Dendritic cell treated with granulocyte-macrophage colony-stimulating factor and Interleukin-4, amounts not matched to agents 40 ng/mL and 50 ng/mL, for 4 days (primary cell): ENCODE measurements around the gene VPS51.

Source experiments
- H3K27ac Mint-ChIP-seq: one replicate; pipeline ENCODE4 v1.8.0; 2022; ENCODE audit warnings: mild to moderate bottlenecking, mixed read lengths
- H3K27me3 Mint-ChIP-seq: one replicate; pipeline ENCODE4 v1.8.0; 2022; ENCODE audit warnings: mild to moderate bottlenecking, mixed read lengths
- H3K36me3 Mint-ChIP-seq: one replicate; pipeline ENCODE4 v1.8.0; 2022; ENCODE audit warnings: low read depth, mixed read lengths
- H3K4me1 Mint-ChIP-seq: one replicate; pipeline ENCODE4 v1.8.0; 2022; ENCODE audit warnings: low read depth, mixed read lengths
- H3K4me3 Mint-ChIP-seq: one replicate; pipeline ENCODE4 v1.8.0; 2022; ENCODE audit warnings: mild to moderate bottlenecking, moderate library complexity, mixed read lengths
- H3K9me3 Mint-ChIP-seq: one replicate; pipeline ENCODE4 v1.8.0; 2022; ENCODE audit warnings: mixed read lengths
- intact Hi-C: fragments of 100-400 bp; cut with micrococcal nuclease; formaldehyde crosslinking; loops from one replicate; pipeline ENCODE4 v1.15.0; 2022

Gene VPS51

DNA sequence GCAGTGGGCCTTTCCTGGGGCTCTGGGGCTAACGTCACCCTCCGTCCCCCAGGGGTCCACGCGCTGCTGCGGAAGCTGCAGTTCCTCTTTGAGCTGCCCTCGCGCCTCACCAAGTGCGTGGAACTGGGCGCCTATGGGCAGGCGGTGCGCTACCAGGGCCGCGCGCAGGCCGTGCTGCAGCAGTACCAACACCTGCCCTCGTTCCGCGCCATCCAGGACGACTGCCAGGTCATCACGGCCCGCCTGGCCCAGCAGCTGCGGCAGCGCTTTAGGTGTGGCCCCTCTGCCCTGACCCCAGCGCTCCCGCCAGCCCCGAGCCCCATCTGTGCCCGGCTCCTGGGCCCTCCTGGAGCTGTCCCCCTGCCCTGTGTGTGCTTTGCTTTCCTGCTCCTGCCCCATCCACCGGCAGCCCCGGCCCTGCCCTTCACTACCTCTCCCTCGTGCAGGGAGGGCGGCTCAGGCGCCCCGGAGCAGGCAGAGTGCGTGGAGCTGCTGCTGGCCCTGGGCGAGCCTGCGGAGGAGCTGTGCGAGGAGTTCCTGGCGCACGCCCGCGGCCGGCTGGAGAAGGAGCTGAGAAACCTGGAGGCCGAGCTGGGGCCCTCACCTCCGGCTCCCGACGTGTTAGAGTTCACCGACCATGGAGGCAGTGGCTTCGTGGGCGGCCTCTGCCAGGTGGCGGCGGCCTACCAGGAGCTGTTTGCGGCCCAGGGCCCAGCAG is 11.9 kb downstream of the VPS51 start:
- Mint-ChIP-seq H3K9me3 (no peaks in the 10 kb centered on the region), H3K4me3 (no peak overlapping the region), H3K27ac (no peak overlapping the region), H3K4me1 (peaks cover 32% of the 10 kb centered on the region), H3K36me3 (peaks cover 58% of the 10 kb centered on the region), H3K27me3 (peaks cover 9% of the 10 kb centered on the region)
- intact Hi-C loops: no loop called here

GRCh38 chr11:65108469-65109123 is 12.6 kb downstream of the VPS51 start:
- H3K4me1 Mint-ChIP-seq: peaks cover 39% of the 10 kb centered on the region
- peaks cover 16% of the 10 kb centered on the region for H3K27me3 Mint-ChIP-seq

GRCh38 chr11:65109231-65110198 is 13.5 kb downstream of the VPS51 start:
- Mint-ChIP-seq H3K27me3 (peaks cover 26% of the 10 kb centered on the region), H3K36me3 (peaks cover 56% of the 10 kb centered on the region)
- intact Hi-C loops: loop anchor here (10.0 kb wide), 2 partner anchors 145 to 195 kb away; partner anchors contain the start of gene ATG2A

More at GRCh38 chr11:65108469-65109123, 12.6 kb downstream of the VPS51 start:
- H3K27ac Mint-ChIP-seq: no peak overlapping the region
- intact Hi-C loops: no loop called here
- H3K4me3 Mint-ChIP-seq: no peak overlapping the region
- H3K9me3 Mint-ChIP-seq: no peaks in the 10 kb centered on the region
- peaks cover 58% of the 10 kb centered on the region for H3K36me3 Mint-ChIP-seq

GRCh38 chr11:65110354-65110861 is 14.4 kb downstream of the VPS51 start:
- H3K4me1 Mint-ChIP-seq: peaks cover 42% of the 10 kb centered on the region
- peak overlapping the region; percentile 40 for H3K27ac Mint-ChIP-seq

More at GRCh38 chr11:65109231-65110198, 13.5 kb downstream of the VPS51 start:
- H3K27ac Mint-ChIP-seq: no peak overlapping the region
- H3K4me3 Mint-ChIP-seq: no peak overlapping the region
- H3K9me3 Mint-ChIP-seq: no peaks in the 10 kb centered on the region
- peaks cover 39% of the 10 kb centered on the region for H3K4me1 Mint-ChIP-seq

DNA sequence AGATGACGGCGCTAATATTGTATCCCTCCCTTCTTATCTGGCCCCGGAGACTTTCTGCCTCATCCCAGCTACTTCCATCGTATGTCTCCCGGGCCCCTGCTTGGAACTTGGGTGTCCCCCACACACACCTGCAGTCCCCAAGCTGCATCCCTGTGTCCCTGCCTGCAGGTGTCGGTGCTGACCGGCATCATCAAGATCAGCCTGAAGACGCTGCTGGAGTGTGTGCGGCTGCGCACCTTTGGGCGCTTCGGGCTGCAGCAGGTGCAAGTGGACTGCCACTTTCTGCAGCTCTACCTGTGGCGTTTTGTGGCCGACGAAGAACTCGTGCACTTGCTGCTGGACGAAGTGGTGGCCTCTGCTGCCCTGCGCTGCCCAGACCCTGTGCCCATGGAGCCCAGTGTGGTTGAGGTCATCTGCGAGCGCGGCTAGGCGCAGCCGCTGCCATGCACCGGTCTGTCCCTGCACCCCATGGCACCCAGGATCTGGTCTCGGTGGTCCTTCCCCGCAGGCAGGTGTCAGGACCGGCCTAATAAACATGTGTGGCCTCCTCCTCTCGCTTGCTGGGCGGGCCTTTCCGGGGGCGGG is 15.2 kb downstream of the VPS51 start:
- Mint-ChIP-seq H3K27me3 (peaks cover 26% of the 10 kb centered on the region), H3K4me3 (peak overlapping the region; percentile 91), H3K27ac (peak overlapping the region; percentile 86), H3K4me1 (peaks cover 50% of the 10 kb centered on the region), H3K9me3 (no peaks in the 10 kb centered on the region), H3K36me3 (peaks cover 50% of the 10 kb centered on the region)
- intact Hi-C loops: loop anchor here (10.0 kb wide), 2 partner anchors 144 to 196 kb away; partner anchors contain the start of gene ATG2A

More at GRCh38 chr11:65110354-65110861, 14.4 kb downstream of the VPS51 start:
- no peak overlapping the region for H3K4me3 Mint-ChIP-seq
- H3K27me3 Mint-ChIP-seq: peaks cover 26% of the 10 kb centered on the region
- no peaks in the 10 kb centered on the region for H3K9me3 Mint-ChIP-seq
- intact Hi-C loops: loop anchor here (10.0 kb wide), 2 partner anchors 144 to 196 kb away; partner anchors contain the start of gene ATG2A
- H3K36me3 Mint-ChIP-seq: peaks cover 52% of the 10 kb centered on the region

- Mint-ChIP-seq H3K27me3 (peaks cover 26% of the 10 kb centered on the region), H3K27ac (peak within 1 kb of the TSS; percentile 86), H3K4me3 (peak within 1 kb of the TSS; percentile 91), H3K4me1 (peaks cover 49% of the 10 kb centered on the region), H3K36me3 (peaks cover 43% of the 10 kb centered on the region), H3K9me3 (no peaks in the 10 kb centered on the region)
- intact Hi-C loops: loop anchor here (10.0 kb wide), 2 partner anchors 143 to 197 kb away; partner anchors contain the start of gene ATG2A
These were observed 15.9 kb downstream of the VPS51 start, which contains the start of gene TM7SF2 for GRCh38 chr11:65111744-65112545. Gene TM7SF2, plus strand, starts transcription at chr11:65111872. Its CDS starts 144 bp downstream, at chr11:65112016.

- Mint-ChIP-seq H3K9me3 (no peaks in the 10 kb centered on the region), H3K4me3 (peak overlapping the region; percentile 91), H3K4me1 (peaks cover 50% of the 10 kb centered on the region), H3K36me3 (peaks cover 41% of the 10 kb centered on the region), H3K27ac (peak overlapping the region; percentile 86), H3K27me3 (peaks cover 26% of the 10 kb centered on the region)
- intact Hi-C loops: loop anchor here (10.0 kb wide), 2 partner anchors 142 to 198 kb away; partner anchors contain the start of gene ATG2A
These were observed 16.7 kb downstream of the VPS51 start for GRCh38 chr11:65112546-65113360.

DNA sequence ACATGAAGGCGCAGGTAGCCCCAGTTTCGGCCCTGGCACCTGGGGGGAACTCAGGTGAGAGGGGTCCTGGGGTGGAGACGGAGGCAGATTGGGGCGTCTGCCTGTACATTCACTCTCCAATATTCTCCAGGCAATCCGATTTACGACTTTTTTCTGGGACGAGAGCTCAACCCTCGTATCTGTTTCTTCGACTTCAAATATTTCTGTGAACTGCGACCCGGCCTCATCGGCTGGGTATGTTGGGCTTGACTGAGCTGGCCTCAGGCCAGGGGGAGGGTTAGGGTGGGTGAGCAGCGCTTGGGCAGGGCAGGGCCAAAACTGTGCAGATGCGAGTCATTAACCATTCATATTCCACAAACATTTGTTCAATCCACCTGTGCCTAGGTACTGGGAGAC is 17.3 kb downstream of the VPS51 start:
- H3K36me3 Mint-ChIP-seq: peaks cover 41% of the 10 kb centered on the region
- peak overlapping the region; percentile 55 for H3K4me3 Mint-ChIP-seq

DNA sequence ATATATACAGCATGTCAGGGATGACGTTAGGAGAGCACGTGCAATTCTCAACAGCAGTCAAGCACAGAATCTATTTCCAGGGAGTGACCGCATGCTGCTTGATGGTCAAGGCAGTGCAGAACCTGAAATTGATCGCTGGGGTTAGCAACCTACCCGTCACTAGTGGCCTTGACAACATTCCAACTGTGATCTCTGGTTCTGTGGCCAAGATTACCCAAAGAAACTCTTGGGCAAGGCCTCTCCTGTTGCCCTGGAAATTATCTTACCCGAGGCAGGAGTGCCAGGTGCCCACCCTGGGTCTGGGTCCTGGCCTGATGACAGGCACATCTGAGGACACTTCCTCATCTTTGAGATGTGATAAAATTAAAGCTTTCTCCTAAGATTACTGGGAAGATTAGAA is 17.8 kb downstream of the VPS51 start:
- H3K27me3 Mint-ChIP-seq: peaks cover 26% of the 10 kb centered on the region
- H3K4me1 Mint-ChIP-seq: peaks cover 61% of the 10 kb centered on the region
- no peak overlapping the region for H3K4me3 Mint-ChIP-seq
- no peaks in the 10 kb centered on the region for H3K9me3 Mint-ChIP-seq
- intact Hi-C loops: loop anchor here (10.0 kb wide), 2 partner anchors 141 to 199 kb away; partner anchors contain the start of gene ATG2A
- no peak overlapping the region for H3K27ac Mint-ChIP-seq
- H3K36me3 Mint-ChIP-seq: peaks cover 41% of the 10 kb centered on the region

More for the DNA sequence above, 17.3 kb downstream of the VPS51 start:
- H3K27me3 Mint-ChIP-seq: peaks cover 26% of the 10 kb centered on the region
- peak overlapping the region; percentile 86 for H3K27ac Mint-ChIP-seq
- intact Hi-C loops: loop anchor here (10.0 kb wide), 2 partner anchors 141 to 199 kb away; partner anchors contain the start of gene ATG2A
- H3K9me3 Mint-ChIP-seq: no peaks in the 10 kb centered on the region
- peaks cover 56% of the 10 kb centered on the region for H3K4me1 Mint-ChIP-seq

DNA sequence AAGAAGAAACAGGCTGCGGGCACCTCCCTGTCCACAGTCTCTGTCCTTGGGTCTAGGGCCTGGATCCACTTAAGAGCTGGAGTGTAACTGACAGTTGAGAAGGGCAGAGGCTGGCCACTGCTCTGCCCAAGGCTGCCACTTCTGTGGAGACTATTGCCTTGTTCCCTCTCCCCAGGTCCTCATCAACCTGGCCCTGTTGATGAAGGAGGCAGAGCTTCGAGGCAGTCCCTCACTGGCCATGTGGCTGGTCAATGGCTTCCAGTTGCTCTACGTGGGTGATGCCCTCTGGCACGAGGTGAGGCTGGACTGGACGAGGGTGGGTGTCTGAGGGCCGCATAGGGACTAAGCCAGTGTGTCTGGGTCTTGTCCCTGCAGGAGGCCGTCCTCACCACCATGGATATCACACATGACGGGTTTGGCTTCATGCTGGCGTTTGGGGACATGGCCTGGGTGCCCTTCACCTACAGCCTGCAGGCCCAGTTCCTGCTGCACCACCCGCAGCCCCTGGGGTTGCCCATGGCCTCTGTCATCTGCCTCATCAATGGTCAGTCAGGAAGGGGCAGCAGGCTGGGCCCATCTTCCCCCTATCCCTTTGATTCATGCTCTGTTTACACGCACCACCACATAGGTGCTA is 18.6 kb downstream of the VPS51 start:
- H3K4me3 Mint-ChIP-seq: no peak overlapping the region
- no peaks in the 10 kb centered on the region for H3K9me3 Mint-ChIP-seq
- H3K27ac Mint-ChIP-seq: no peak overlapping the region
- intact Hi-C loops: loop anchor here (5.0 to 10.0 kb wide), 3 partner anchors 140 to 267 kb away; partner anchors contain the start of gene ATG2A
- peaks cover 64% of the 10 kb centered on the region for H3K4me1 Mint-ChIP-seq
- H3K36me3 Mint-ChIP-seq: peaks cover 41% of the 10 kb centered on the region
- H3K27me3 Mint-ChIP-seq: peaks cover 26% of the 10 kb centered on the region
